ENCODE measurements around the gene PPP6C. TPM values are rescaled to one million over a fixed set of nuclear protein-coding genes. Genes with fewer than 3 reads are reported as not detected.

Gene PPP6C
- total and polyA plus RNA-seq, 2 of the 13 experiments (the other 11 are each of a cell fraction or from before 2014, with no cell fraction given) = 18.5 to 20.9 TPM

DNA sequence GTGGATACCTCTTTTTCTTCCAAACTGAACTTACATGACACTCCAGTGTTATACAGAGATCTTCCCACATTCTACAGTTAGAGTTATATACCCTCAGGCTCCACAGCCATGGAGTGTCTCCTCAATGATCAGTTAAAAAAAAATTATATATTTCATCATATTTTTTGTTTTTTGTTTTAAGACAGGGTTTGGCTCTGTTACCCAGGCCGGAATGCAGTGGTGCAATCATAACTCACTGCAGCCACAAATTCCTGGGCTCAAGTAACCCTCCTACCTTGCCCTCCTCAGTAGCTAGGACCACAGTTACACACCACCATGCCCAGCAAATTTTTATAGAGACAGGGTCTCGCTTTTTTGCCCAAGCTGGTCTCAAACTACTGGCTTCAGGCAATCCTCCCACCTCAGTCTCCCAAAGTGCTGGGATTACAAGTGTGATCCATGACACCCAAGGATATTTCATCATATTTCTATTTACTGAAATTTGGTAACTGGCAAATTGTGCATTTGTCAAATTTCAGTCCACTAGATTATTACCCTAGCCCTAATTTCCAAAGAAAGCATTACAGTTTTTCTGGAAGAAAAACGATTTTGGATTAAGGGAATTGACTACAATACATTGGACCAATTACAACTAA is 28.2 kb downstream of the PPP6C start:
- Histone ChIP-seq H3K27me3 (ENCODE audit: control insufficient read depth in 1 of 2, insufficient read depth in 2 of 2, low read length in 2 of 2) (no peaks in the 10 kb centered on the region), H3K36me3 (replicated peaks in 1 of 2; ENCODE audit: control insufficient read depth in 1 of 2, insufficient read depth in 2 of 2, low read length in 2 of 2) (0 out of 5 replicates have a peak, but pooled peaks cover 0 to 10% of the 10 kb centered on the region in 2 experiments), H3K9me3 (ENCODE audit: low read length) (no peaks in the 10 kb centered on the region), H3K79me2 (ENCODE audit: insufficient read depth, low read length) (no peaks in the 10 kb centered on the region), H3K4me3 (replicated peaks in 1 of 3; ENCODE audit: insufficient read depth in 1 of 3, low read depth in 2 of 3, low read length in 3 of 3) (no peak overlapping the region), H3K4me2 (ENCODE audit: low read depth, low read length) (no peak overlapping the region), H4K20me1 (ENCODE audit: insufficient read depth, low read length) (no peaks in the 10 kb centered on the region; the same call in 1 of the 2 replicates), H2AFZ (ENCODE audit: low read length) (no peak overlapping the region), H3K4me1 (ENCODE audit: insufficient read depth, low read length) (peaks cover 8% of the 10 kb centered on the region; the same call in 1 of the 2 replicates), H3K9ac (ENCODE audit: insufficient read depth, low read depth, low read length) (no peak overlapping the region), H3K27ac (ENCODE audit: extremely low read length, insufficient read depth, low read length) (no peak overlapping the region)
- ChIA-PET POLR2A (no interaction called here), CTCF (ENCODE audit: low intra/inter-chr PET ratio, low total read pairs) (no interaction called here)
- no peak for TF ChIP-seq ZNF329 (CRISPR knock-in tag; IDR thresholded peaks at IDR 0.05; ENCODE audit: low read depth)
- 0 out of 2 replicates have a peak, but pooled peaks have one; percentile 2 for TF ChIP-seq CEBPB (IDR thresholded peaks at IDR 0.05; ENCODE audit: borderline replicate concordance, low read depth, low read length)
- no peak for TF ChIP-seq ZNF678 (CRISPR knock-in tag; IDR thresholded peaks at IDR 0.05)
- TF ChIP-seq, protein P1, sequence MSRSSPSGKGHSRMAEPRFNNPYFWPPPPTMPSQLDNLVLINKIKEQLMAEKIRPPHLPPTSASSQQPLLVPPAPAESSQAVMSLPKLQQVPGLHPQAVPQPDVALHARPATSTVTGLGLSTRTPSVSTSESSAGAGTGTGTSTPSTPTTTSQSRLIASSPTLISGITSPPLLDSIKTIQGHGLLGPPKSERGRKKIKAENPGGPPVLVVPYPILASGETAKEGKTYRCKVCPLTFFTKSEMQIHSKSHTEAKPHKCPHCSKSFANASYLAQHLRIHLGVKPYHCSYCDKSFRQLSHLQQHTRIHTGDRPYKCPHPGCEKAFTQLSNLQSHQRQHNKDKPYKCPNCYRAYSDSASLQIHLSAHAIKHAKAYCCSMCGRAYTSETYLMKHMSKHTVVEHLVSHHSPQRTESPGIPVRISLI (CRISPR knock-in tag; IDR thresholded peaks at IDR 0.05; ENCODE audit: borderline replicate concordance) = no peak
- no peak for TF ChIP-seq MTA1 (CRISPR knock-in tag; IDR thresholded peaks at IDR 0.05; ENCODE audit: borderline replicate concordance)
- no peak for TF ChIP-seq ZFP90 (CRISPR knock-in tag; IDR thresholded peaks at IDR 0.05; ENCODE audit: borderline replicate concordance)
- TF ChIP-seq, protein P2, sequence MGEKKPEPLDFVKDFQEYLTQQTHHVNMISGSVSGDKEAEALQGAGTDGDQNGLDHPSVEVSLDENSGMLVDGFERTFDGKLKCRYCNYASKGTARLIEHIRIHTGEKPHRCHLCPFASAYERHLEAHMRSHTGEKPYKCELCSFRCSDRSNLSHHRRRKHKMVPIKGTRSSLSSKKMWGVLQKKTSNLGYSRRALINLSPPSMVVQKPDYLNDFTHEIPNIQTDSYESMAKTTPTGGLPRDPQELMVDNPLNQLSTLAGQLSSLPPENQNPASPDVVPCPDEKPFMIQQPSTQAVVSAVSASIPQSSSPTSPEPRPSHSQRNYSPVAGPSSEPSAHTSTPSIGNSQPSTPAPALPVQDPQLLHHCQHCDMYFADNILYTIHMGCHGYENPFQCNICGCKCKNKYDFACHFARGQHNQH (CRISPR knock-in tag; IDR thresholded peaks at IDR 0.05) = no peak
- no peak for TF ChIP-seq HDAC1 (CRISPR knock-in tag; IDR thresholded peaks at IDR 0.05)
- WGBS (ENCODE audit: low lambda C conversion rate) = 67% methylated on average over 3 of the region's 3 CpGs
- ATAC-seq (no peak), DNase-seq (ENCODE audit: low spot score) (no peak), FAIRE-seq (no peak)
- no TSS peak for BruUV-seq (replicated peaks)
- intact Hi-C loops (cut with micrococcal nuclease; ENCODE audit: unreplicated experiment) (no loop called here), in situ Hi-C loops (cut with HindIII; ENCODE audit: extremely low pct_ligation_motif_present, low pct_unique_long_range_greater_than_20kb) (no loop called here)
